Activated B cell treated with CpG ODN at 0.5 μM for 24 hours (primary cell): ENCODE measurements around the gene WDR70. TPM values are rescaled to one million over a fixed set of nuclear protein-coding genes. Genes with fewer than 3 reads are reported as not detected.

ENCODE experiments used
- ATAC-seq: fragments of 200-7000 bp; cut with Tn5 transposase; one replicate; pipeline ENCODE4 v1.10.0; 2021; ENCODE audit warnings: low read depth, mild to moderate bottlenecking, moderate library complexity
- CTCF ChIA-PET: fragments of 350-600 bp; sonication (Branson Sonifier 250); formaldehyde crosslinking; loops from one replicate; lab custom pipeline; 2021; ENCODE audit warnings: antibody characterized with exemption; lab: Charles Lee
- POLR2A ChIA-PET: fragments of 350-600 bp; sonication (Branson Sonifier 250); formaldehyde crosslinking; loops from one replicate; lab custom pipeline; 2021; ENCODE audit warnings: antibody characterized with exemption; lab: Charles Lee
- DNase-seq: peaks from one replicate; pipeline ENCODE4 v3.0.0; 2022
- H3K27ac Mint-ChIP-seq: one replicate; pipeline ENCODE4 v1.8.0; 2020; ENCODE audit warnings: mixed read lengths
- H3K27me3 Mint-ChIP-seq: one replicate; pipeline ENCODE4 v1.8.0; 2021; ENCODE audit warnings: mixed read lengths
- H3K36me3 Mint-ChIP-seq: one replicate; pipeline ENCODE4 v1.8.0; 2021; ENCODE audit warnings: low read depth, mixed read lengths
- H3K4me1 Mint-ChIP-seq: one replicate; pipeline ENCODE4 v1.8.0; 2021; ENCODE audit warnings: mixed read lengths
- H3K4me3 Mint-ChIP-seq: one replicate; pipeline ENCODE4 v1.8.0; 2020; ENCODE audit warnings: mild to moderate bottlenecking, mixed read lengths
- H3K9me3 Mint-ChIP-seq: one replicate; pipeline ENCODE4 v1.8.0; 2020; ENCODE audit warnings: mixed read lengths
- CTCF ChIP-seq: fragments of 200-600 bp; IDR thresholded peaks from one replicate; pipeline ENCODE4 v1.8.0; 2022; ENCODE audit warnings: antibody characterized with exemption, mild to moderate bottlenecking
- intact Hi-C: fragments of 100-400 bp; cut with micrococcal nuclease; formaldehyde crosslinking; loops from one replicate; pipeline ENCODE4 v1.15.1; 2024
- total RNA-seq: library from RNA; stranded (reverse); gene quantifications from 2 replicates; pipeline ENCODE4 v1.2.3, GENCODE V29; 2022

WDR70 gene
- total RNA-seq, 1 donor from 2014 or later = 58.6 TPM

GRCh38 chr5:37417347-37417746 lies 38.2 kb downstream of the WDR70 start:
- ATAC-seq (no peak), DNase-seq (no peak)
- no peak overlapping the region for H3K27ac Mint-ChIP-seq
- H3K4me3 Mint-ChIP-seq = no peak overlapping the region
- POLR2A ChIA-PET = no interaction called here
- intact Hi-C loops = no loop called here
- CTCF ChIA-PET = no interaction called here
- no peak for TF ChIP-seq CTCF
- no peaks in the 10 kb centered on the region for H3K27me3 Mint-ChIP-seq
- H3K36me3 Mint-ChIP-seq = peaks cover 35% of the 10 kb centered on the region
- no peaks in the 10 kb centered on the region for H3K9me3 Mint-ChIP-seq
- H3K4me1 Mint-ChIP-seq = peaks cover 7% of the 10 kb centered on the region

- intact Hi-C loops = no loop called here
- no peaks in the 10 kb centered on the region for H3K4me1 Mint-ChIP-seq
- H3K27ac Mint-ChIP-seq = no peak overlapping the region
- no peak for ATAC-seq
- no peak overlapping the region for H3K4me3 Mint-ChIP-seq
- no peaks in the 10 kb centered on the region for H3K27me3 Mint-ChIP-seq
- ChIA-PET CTCF (no interaction called here), POLR2A (no interaction called here)
- H3K36me3 Mint-ChIP-seq = peaks cover 44% of the 10 kb centered on the region
- TF ChIP-seq CTCF = no peak
- no peak for DNase-seq
- no peaks in the 10 kb centered on the region for H3K9me3 Mint-ChIP-seq
These were observed 45.3 kb downstream of the WDR70 start for GRCh38 chr5:37424441-37424840.

GRCh38 chr5:37428044-37428443 lies 48.9 kb downstream of the WDR70 start:
- POLR2A ChIA-PET = interaction anchor here (0.6 kb wide), 1 partner anchor 62 kb away, joined by 8 read pairs; no protein-coding TSS in a partner anchor
- H3K4me1 Mint-ChIP-seq = no peaks in the 10 kb centered on the region

GRCh38 chr5:37435261-37435660 lies 56.1 kb downstream of the WDR70 start:
- no peaks in the 10 kb centered on the region for H3K27me3 Mint-ChIP-seq
- DNase-seq = no peak
- H3K9me3 Mint-ChIP-seq = no peaks in the 10 kb centered on the region
- H3K36me3 Mint-ChIP-seq = peaks cover 39% of the 10 kb centered on the region
- no peaks in the 10 kb centered on the region for H3K4me1 Mint-ChIP-seq
- TF ChIP-seq CTCF = no peak
- POLR2A ChIA-PET = no interaction called here
- CTCF ChIA-PET = no interaction called here
- H3K27ac Mint-ChIP-seq = no peak overlapping the region
- no peak for ATAC-seq
- intact Hi-C loops = no loop called here
- no peak overlapping the region for H3K4me3 Mint-ChIP-seq

More at GRCh38 chr5:37428044-37428443, 48.9 kb downstream of the WDR70 start:
- Mint-ChIP-seq H3K36me3 (peaks cover 45% of the 10 kb centered on the region), H3K27me3 (no peaks in the 10 kb centered on the region), H3K27ac (no peak overlapping the region), H3K4me3 (no peak overlapping the region), H3K9me3 (no peaks in the 10 kb centered on the region)
- no peak for ATAC-seq
- no peak for DNase-seq
- CTCF ChIA-PET = interaction anchor here (2.6 kb wide), 1 partner anchor 15 kb away, joined by 9 read pairs; no protein-coding TSS in a partner anchor
- no peak for TF ChIP-seq CTCF
- intact Hi-C loops = no loop called here

- no peaks in the 10 kb centered on the region for H3K9me3 Mint-ChIP-seq
- ChIA-PET CTCF (no interaction called here), POLR2A (no interaction called here)
- H3K4me3 Mint-ChIP-seq = no peak overlapping the region
- intact Hi-C loops = no loop called here
- H3K27me3 Mint-ChIP-seq = no peaks in the 10 kb centered on the region
- no peaks in the 10 kb centered on the region for H3K4me1 Mint-ChIP-seq
- no peak for TF ChIP-seq CTCF
- DNase-seq (no peak), ATAC-seq (no peak)
- peaks cover 44% of the 10 kb centered on the region for H3K36me3 Mint-ChIP-seq
- H3K27ac Mint-ChIP-seq = no peak overlapping the region
These were observed 57.2 kb downstream of the WDR70 start for GRCh38 chr5:37436146-37436934.
